Measurements from ENCODE around the gene MMP25. TPM values are rescaled to one million over a fixed set of nuclear protein-coding genes. Genes with fewer than 3 reads are reported as not detected.

Gene MMP25
- total RNA-seq, 1 donor from 2014 or later = 0.19 TPM

- TF ChIP-seq CTCF (IDR thresholded peaks at IDR 0.05; ENCODE audit: unreplicated experiment) = no peak
- H3K27ac Mint-ChIP-seq = no peak overlapping the region
- H3K27me3 Mint-ChIP-seq = no peaks in the 10 kb centered on the region
- no peak overlapping the region for H3K4me3 Mint-ChIP-seq (ENCODE audit: low read depth)
- no peak for DNase-seq (ENCODE audit: low spot score, unreplicated experiment)
- H3K9me3 Mint-ChIP-seq (ENCODE audit: low read depth) = no peaks in the 10 kb centered on the region
- H3K36me3 Mint-ChIP-seq (ENCODE audit: insufficient read depth) = no peaks in the 10 kb centered on the region
- H3K4me1 Mint-ChIP-seq (ENCODE audit: low read depth) = peaks cover 1% of the 10 kb centered on the region
Observed at GRCh38 chr16:3091551-3091950, 45.2 kb downstream of the MMP25 start.

- Mint-ChIP-seq H3K36me3 (ENCODE audit: insufficient read depth) (no peaks in the 10 kb centered on the region), H3K27ac (no peak overlapping the region)
- no peak for TF ChIP-seq CTCF (IDR thresholded peaks at IDR 0.05; ENCODE audit: unreplicated experiment)
Observed at GRCh38 chr16:3092501-3092941, 46.2 kb downstream of the MMP25 start.

GRCh38 chr16:3094289-3095027 lies 48.1 kb downstream of the MMP25 start:
- Mint-ChIP-seq H3K4me1 (ENCODE audit: low read depth) (no peaks in the 10 kb centered on the region), H3K9me3 (ENCODE audit: low read depth) (no peaks in the 10 kb centered on the region), H3K36me3 (ENCODE audit: insufficient read depth) (no peaks in the 10 kb centered on the region), H3K4me3 (ENCODE audit: low read depth) (no peak overlapping the region), H3K27me3 (peaks cover 25% of the 10 kb centered on the region), H3K27ac (no peak overlapping the region)
- DNase-seq (ENCODE audit: low spot score, unreplicated experiment) = no peak
- TF ChIP-seq CTCF (IDR thresholded peaks at IDR 0.05; ENCODE audit: unreplicated experiment) = peak; percentile 44

More at GRCh38 chr16:3092501-3092941, 46.2 kb downstream of the MMP25 start:
- no peaks in the 10 kb centered on the region for H3K9me3 Mint-ChIP-seq (ENCODE audit: low read depth)
- no peak overlapping the region for H3K4me3 Mint-ChIP-seq (ENCODE audit: low read depth)
- H3K4me1 Mint-ChIP-seq (ENCODE audit: low read depth) = peaks cover 1% of the 10 kb centered on the region
- H3K27me3 Mint-ChIP-seq = peaks cover 7% of the 10 kb centered on the region
- DNase-seq (ENCODE audit: low spot score, unreplicated experiment) = no peak

- DNase-seq (ENCODE audit: low spot score, unreplicated experiment) = no peak
Observed at GRCh38 chr16:3095869-3096268, 49.5 kb downstream of the MMP25 start.

GRCh38 chr16:3096362-3096761 lies 50.0 kb downstream of the MMP25 start:
- H3K27me3 Mint-ChIP-seq = peaks cover 39% of the 10 kb centered on the region
- TF ChIP-seq CTCF (IDR thresholded peaks at IDR 0.05; ENCODE audit: unreplicated experiment) = no peak
- no peak overlapping the region for H3K4me3 Mint-ChIP-seq (ENCODE audit: low read depth)
- no peaks in the 10 kb centered on the region for H3K9me3 Mint-ChIP-seq (ENCODE audit: low read depth)
- no peak for DNase-seq (ENCODE audit: low spot score, unreplicated experiment)
- no peak overlapping the region for H3K27ac Mint-ChIP-seq
- H3K36me3 Mint-ChIP-seq (ENCODE audit: insufficient read depth) = no peaks in the 10 kb centered on the region
- peaks cover 1% of the 10 kb centered on the region for H3K4me1 Mint-ChIP-seq (ENCODE audit: low read depth)

More at GRCh38 chr16:3095869-3096268, 49.5 kb downstream of the MMP25 start:
- Mint-ChIP-seq H3K27ac (no peak overlapping the region), H3K4me1 (ENCODE audit: low read depth) (peaks cover 1% of the 10 kb centered on the region), H3K4me3 (ENCODE audit: low read depth) (no peak overlapping the region), H3K27me3 (peaks cover 34% of the 10 kb centered on the region), H3K36me3 (ENCODE audit: insufficient read depth) (no peaks in the 10 kb centered on the region), H3K9me3 (ENCODE audit: low read depth) (no peaks in the 10 kb centered on the region)
- peak; percentile 19 for TF ChIP-seq CTCF (IDR thresholded peaks at IDR 0.05; ENCODE audit: unreplicated experiment)

Data from progenitor cell of endocrine pancreas (in vitro differentiated cells).